Activated B cell treated with CpG ODN at 0.5 μM for 24 hours (primary cell): Measurements from ENCODE around the gene EZH1. TPM values are rescaled to one million over a fixed set of nuclear protein-coding genes. Genes with fewer than 3 reads are reported as not detected.

ENCODE experiments used
- ATAC-seq: fragments of 200-7000 bp; cut with Tn5 transposase; one replicate; pipeline ENCODE4 v1.10.0; 2021; ENCODE audit warnings: low read depth, mild to moderate bottlenecking, moderate library complexity
- CTCF ChIA-PET: fragments of 350-600 bp; sonication (Branson Sonifier 250); formaldehyde crosslinking; loops from one replicate; lab custom pipeline; 2021; ENCODE audit warnings: antibody characterized with exemption; lab: Charles Lee
- POLR2A ChIA-PET: fragments of 350-600 bp; sonication (Branson Sonifier 250); formaldehyde crosslinking; loops from one replicate; lab custom pipeline; 2021; ENCODE audit warnings: antibody characterized with exemption; lab: Charles Lee
- DNase-seq: peaks from one replicate; pipeline ENCODE4 v3.0.0; 2022
- H3K27ac Mint-ChIP-seq: one replicate; pipeline ENCODE4 v1.8.0; 2020; ENCODE audit warnings: mixed read lengths
- H3K27me3 Mint-ChIP-seq: one replicate; pipeline ENCODE4 v1.8.0; 2021; ENCODE audit warnings: mixed read lengths
- H3K36me3 Mint-ChIP-seq: one replicate; pipeline ENCODE4 v1.8.0; 2021; ENCODE audit warnings: low read depth, mixed read lengths
- H3K4me1 Mint-ChIP-seq: one replicate; pipeline ENCODE4 v1.8.0; 2021; ENCODE audit warnings: mixed read lengths
- H3K4me3 Mint-ChIP-seq: one replicate; pipeline ENCODE4 v1.8.0; 2020; ENCODE audit warnings: mild to moderate bottlenecking, mixed read lengths
- H3K9me3 Mint-ChIP-seq: one replicate; pipeline ENCODE4 v1.8.0; 2020; ENCODE audit warnings: mixed read lengths
- intact Hi-C: fragments of 100-400 bp; cut with micrococcal nuclease; formaldehyde crosslinking; loops from one replicate; pipeline ENCODE4 v1.15.1; 2024
- total RNA-seq: library from RNA; stranded (reverse); gene quantifications from 2 replicates; pipeline ENCODE4 v1.2.3, GENCODE V29; 2022
- TF ChIP-seq, protein P1 (sequence below): fragments of 200-600 bp; IDR thresholded peaks from one replicate; pipeline ENCODE4 v1.8.0; 2022; ENCODE audit warnings: antibody characterized with exemption, mild to moderate bottlenecking

The EZH1 gene
- total RNA-seq, 1 donor from 2014 or later = 81.6 TPM

DNA sequence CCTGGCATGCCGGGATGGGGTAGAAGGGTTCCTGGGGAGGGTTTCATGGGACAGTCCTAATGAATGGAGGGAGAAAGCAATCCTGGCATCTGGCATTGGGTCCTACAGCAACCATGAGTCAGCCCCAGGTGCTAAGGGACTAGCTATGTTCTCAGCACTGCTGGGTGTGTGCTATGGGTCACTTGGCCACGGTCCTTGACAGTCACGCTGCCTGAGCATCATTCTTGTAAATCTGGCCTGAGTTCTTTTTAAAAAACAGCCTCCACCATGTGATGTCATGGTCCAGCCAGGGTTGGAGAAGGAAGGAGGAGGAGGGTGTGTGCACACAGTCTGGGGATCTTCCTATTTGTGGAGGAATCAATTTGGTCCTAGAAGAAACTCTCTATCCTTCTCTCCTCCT lies 9.9 kb upstream of the EZH1 start:
- CTCF ChIA-PET = interaction anchor here (1.1 kb wide), 1 partner anchor 9 kb away, joined by 3 read pairs; no protein-coding TSS in a partner anchor
- Mint-ChIP-seq H3K4me3 (no peak overlapping the region), H3K27ac (no peak overlapping the region), H3K4me1 (peaks cover 3% of the 10 kb centered on the region), H3K9me3 (no peaks in the 10 kb centered on the region), H3K27me3 (peaks cover 24% of the 10 kb centered on the region), H3K36me3 (no peaks in the 10 kb centered on the region)
- intact Hi-C loops = no loop called here
- POLR2A ChIA-PET = no interaction called here
- no peak for ATAC-seq
- TF ChIP-seq, protein P1, sequence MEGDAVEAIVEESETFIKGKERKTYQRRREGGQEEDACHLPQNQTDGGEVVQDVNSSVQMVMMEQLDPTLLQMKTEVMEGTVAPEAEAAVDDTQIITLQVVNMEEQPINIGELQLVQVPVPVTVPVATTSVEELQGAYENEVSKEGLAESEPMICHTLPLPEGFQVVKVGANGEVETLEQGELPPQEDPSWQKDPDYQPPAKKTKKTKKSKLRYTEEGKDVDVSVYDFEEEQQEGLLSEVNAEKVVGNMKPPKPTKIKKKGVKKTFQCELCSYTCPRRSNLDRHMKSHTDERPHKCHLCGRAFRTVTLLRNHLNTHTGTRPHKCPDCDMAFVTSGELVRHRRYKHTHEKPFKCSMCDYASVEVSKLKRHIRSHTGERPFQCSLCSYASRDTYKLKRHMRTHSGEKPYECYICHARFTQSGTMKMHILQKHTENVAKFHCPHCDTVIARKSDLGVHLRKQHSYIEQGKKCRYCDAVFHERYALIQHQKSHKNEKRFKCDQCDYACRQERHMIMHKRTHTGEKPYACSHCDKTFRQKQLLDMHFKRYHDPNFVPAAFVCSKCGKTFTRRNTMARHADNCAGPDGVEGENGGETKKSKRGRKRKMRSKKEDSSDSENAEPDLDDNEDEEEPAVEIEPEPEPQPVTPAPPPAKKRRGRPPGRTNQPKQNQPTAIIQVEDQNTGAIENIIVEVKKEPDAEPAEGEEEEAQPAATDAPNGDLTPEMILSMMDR = no peak
- no peak for DNase-seq

DNA sequence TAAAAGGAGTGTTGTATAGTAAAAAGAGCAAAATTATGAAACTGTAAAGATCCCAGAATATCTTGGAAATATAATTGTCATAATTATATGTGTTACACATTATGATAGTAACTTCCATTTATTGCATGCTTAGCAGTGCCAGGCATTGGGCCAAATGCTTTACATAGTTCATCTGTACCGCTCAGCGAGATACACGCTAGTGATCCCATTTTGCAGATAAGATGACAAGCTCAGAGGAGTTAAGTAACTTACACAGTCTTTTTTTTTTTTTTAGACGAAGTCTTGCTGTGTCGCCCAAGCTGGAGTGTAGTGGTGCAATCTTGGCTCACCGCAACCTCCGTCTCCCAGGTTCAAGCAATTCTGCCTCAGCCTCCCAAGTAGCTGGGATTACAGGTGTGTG lies 6.8 kb upstream of the EZH1 start:
- Mint-ChIP-seq H3K4me1 (no peaks in the 10 kb centered on the region), H3K36me3 (no peaks in the 10 kb centered on the region), H3K4me3 (no peak overlapping the region), H3K27me3 (peaks cover 33% of the 10 kb centered on the region), H3K9me3 (no peaks in the 10 kb centered on the region), H3K27ac (no peak overlapping the region)
- intact Hi-C loops = no loop called here
- TF ChIP-seq, protein P1 = no peak
- ChIA-PET POLR2A (no interaction called here), CTCF (no interaction called here)
- ATAC-seq (no peak), DNase-seq (no peak)

DNA sequence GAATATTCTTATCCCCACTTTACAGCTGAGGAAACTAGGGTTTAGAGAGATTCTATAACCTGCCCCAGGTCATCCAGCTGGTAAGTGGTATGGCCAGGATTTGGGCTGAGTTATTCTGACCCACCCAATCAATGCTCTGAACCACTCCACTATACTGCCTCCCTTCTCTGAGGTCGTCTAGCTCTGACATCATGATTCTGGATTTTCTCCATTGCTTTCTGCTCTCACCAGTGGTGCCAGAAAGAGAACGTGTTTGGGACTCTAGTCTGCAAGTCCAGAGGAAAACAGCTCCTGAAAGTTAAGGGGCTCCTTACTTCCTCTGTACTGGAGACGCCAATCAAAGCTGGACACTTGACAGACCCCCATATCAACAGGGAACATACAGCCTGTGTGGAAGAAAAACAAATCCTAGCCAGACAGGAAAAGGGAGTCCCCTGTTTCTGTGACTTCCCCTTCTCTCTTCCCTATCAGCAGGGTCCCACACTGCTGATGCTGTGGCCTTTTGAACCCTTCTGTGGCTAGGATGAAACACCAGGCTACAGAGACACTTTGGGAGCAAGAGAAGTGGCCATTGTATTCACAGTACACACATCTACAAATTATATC lies 6.0 kb upstream of the EZH1 start:
- H3K27me3 Mint-ChIP-seq = peaks cover 30% of the 10 kb centered on the region
- H3K9me3 Mint-ChIP-seq = no peaks in the 10 kb centered on the region
- DNase-seq (no peak), ATAC-seq (no peak)
- no peak overlapping the region for H3K4me3 Mint-ChIP-seq
- TF ChIP-seq, protein P1 = no peak
- H3K4me1 Mint-ChIP-seq = no peaks in the 10 kb centered on the region
- H3K36me3 Mint-ChIP-seq = no peaks in the 10 kb centered on the region
- H3K27ac Mint-ChIP-seq = no peak overlapping the region
- POLR2A ChIA-PET = interaction anchor here (0.5 kb wide), 1 partner anchor 13 kb away, joined by 6 read pairs; no protein-coding TSS in a partner anchor
- CTCF ChIA-PET = no interaction called here
- intact Hi-C loops = no loop called here

DNA sequence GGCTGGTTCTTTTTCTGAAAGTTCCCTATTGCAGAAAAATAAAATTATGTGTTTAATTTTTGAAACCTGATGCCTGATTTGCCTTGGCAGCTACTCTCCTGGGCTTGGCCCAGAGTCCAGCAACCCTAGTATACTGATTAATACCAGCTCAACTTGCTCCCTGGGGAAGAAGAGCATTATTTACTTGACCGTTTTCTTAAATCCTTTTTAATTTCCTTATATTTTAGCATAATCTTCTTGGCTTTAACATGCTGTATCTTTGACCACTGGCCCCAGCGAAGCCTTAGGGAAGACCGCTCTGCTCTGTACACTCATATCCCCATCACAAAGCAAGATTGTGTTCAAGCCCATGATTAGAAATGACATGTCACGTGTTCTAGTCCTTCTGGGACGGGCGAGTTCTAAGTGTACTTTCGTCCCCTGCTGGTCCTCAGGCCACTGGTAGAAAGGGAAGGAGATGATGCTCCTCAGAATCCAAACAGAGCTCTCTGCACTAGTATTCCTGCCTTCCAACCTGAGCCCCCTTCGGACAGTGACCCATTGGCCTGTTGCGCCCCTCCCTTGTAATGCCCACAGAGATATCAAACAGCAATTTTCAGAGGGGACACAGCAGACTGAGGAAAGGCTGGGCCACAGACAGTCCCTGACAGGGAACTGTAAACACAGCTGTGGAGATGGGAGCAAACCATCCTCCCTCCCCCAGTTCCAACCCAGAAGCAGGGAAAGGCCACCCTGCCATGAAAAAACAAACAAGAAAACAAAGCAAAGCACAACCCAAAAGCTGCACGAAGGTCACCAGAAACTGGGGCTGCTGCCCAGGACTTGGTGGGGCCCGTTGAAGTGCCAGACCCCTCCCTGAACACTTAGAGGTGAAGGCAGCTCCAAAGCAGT lies 4.3 kb upstream of the EZH1 start:
- CTCF ChIA-PET = interaction anchor here (1.0 kb wide), 1 partner anchor 15 kb away, joined by 4 read pairs; no protein-coding TSS in a partner anchor
- Mint-ChIP-seq H3K4me3 (no peak overlapping the region), H3K36me3 (peaks cover 3% of the 10 kb centered on the region), H3K9me3 (no peaks in the 10 kb centered on the region), H3K27me3 (peaks cover 21% of the 10 kb centered on the region), H3K4me1 (peaks cover 9% of the 10 kb centered on the region), H3K27ac (no peak overlapping the region)
- ATAC-seq (no peak), DNase-seq (no peak)
- intact Hi-C loops = loop anchor here (10.0 kb wide), 1 partner anchor 236 kb away; the partner anchor contains the start of genes PTGES3L and RUNDC1
- TF ChIP-seq, protein P1 = no peak
- POLR2A ChIA-PET = interaction anchor here (0.8 to 1.7 kb wide), 2 partner anchors 9 to 24 kb away, joined by 3 to 5 read pairs; partner anchors contain the start of gene VPS25
